ENCODE results near the gene PIGB.
A peak's percentile ranks its signal among the peaks of the same experiment; 100 is the strongest.
"Not testable (repeated sequence)": the region's sequence is repeated elsewhere in the genome, so short reads cannot be mapped to it uniquely, and the experiment has no call there.

Gene PIGB

DNA sequence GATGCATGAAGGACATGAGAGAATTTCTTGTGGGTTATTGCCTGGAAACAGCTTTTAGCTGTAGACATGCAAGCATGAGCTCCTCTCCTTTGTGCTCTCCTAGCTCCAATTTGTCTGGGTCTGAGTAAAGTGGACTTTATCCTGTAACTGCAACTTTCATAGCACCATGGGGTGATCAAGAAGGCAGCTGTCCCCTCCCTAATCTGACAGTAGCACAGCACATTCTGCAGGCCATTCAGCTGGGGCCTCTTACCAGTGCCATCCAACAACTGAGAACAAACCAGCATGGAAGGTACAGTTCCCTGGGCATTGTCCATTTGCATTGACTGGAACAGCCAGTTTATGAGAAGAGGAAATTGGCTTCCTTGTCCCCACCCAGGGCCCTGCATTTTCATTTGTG lies 21.7 kb upstream of the PIGB start:
- DNase-seq: no peak

DNA sequence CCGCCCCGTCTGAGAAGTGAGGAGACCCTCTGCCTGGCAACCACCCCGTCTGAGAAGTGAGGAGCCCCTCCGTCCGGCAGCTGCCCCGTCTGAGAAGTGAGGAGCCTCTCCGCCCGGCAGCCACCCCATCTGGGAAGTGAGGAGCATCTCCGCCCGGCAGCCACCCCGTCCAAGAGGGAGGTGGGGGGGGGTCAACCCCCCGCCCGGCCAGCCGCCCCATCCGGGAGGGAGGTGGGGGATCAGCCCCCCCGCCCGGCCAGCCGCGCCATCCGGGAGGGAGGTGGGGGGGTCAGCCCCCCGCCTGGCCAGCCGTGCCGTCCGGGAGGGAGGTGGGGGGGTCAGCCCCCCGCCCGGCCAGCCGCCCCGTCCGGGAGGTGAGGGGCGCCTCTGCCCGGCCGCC lies 16.2 kb upstream of the PIGB start:
- not testable (repeated sequence) for DNase-seq

DNA sequence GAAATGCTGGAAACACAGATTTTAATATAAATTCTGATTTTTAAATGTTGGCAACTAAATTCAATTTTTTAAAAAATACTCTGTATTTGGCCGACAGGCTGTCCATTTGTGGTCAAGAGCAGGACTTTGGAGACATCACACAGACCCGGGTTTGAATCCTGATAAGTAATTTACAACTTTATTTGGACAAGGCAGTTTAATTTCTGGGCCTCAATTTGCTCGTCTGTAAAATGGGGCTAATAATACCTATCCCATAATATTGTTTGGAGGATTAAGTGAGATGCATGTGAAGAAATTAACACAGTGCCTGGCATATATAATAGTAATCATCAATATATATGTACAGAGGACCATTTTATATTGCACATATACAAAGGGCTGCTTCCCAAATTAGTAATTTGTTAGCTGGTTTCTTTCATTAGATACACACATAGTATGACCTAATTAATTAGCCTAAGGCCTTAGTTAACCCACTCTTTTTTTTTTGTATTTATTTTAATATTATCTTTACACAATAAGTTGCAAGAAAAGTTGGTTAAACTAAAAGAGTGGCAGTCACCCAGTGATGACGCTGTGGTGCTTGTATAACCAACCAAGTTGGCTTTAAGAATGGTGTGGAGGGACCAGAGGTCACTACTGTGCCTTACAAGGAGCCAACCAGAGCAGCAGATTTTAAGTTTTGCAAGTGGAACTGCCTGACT lies 665 bp downstream of the PIGB start:
- DNase-seq: no peak

DNA sequence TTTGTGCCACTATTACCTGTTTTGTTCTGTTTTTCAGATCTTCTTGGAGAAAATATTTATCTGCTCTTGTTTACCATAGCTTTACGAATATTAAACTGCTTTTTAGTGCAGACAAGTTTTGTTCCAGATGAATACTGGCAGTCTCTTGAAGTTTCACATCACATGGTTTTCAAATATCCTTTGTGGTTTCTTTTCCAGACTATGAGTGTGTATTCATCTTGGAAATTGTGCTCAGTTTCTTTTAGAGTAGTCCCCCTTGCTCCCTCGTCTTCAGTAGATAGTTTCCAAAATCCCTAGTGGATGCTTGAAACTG lies 1.2 kb downstream of the PIGB start:
- DNase-seq: peak in 1 of 58 donors; percentile 4

DNA sequence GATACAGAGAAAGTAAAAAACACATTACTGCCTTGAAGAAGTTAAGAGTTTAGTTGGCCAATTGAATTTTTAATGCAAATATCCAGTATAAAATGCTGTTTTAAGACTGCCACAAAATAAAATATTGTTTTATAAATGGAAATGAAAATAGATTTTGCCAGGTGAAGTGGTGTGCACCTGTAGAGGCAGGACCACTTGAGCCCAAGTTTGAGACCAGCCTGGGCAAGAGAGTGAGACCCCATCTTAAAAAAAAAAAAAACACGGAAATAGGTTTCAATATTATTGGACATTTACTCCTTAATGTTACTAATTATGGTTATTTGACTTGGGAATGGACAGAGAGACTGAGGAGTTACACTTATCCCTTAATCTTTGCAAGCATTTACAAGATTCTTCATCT lies 1.9 kb downstream of the PIGB start:
- no peak for DNase-seq

DNA sequence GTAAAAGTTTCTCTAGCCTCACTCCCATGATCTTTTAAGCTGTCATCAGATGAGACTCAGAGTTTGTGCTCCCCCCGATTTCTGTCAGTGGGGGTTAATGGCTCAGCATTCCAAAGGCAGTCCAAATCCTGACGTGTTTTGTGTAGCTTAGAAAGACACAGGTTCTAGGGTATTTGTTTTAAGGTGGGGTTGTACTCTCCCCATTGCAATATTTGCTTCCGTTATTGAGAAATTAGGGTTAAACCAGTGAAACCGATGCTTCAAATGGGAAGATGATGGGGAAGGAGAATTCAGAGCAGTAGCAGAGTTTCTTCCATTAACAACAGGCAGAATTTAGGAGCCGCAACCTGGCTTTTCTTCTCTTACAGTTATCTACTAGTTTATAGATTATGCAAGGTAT lies 3.4 kb downstream of the PIGB start:
- DNase-seq: no peak

DNA sequence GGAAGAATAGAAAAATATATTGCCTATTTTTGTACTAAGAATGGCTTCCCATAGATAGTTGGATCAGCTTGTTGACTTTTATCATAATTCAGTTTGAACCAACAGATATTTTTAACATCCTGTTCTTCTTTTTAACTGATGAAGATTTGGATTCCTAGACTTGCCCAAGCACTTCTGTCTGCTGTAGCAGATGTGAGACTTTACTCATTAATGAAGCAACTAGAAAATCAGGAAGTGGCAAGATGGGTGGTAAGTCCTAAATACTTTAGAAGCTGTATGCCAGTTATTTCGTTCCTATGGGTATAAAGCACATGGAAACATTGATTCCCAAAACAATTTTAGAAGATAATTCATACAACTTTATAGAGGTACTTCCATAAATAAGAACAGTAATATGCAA lies 8.4 kb downstream of the PIGB start:
- no peak for DNase-seq

DNA sequence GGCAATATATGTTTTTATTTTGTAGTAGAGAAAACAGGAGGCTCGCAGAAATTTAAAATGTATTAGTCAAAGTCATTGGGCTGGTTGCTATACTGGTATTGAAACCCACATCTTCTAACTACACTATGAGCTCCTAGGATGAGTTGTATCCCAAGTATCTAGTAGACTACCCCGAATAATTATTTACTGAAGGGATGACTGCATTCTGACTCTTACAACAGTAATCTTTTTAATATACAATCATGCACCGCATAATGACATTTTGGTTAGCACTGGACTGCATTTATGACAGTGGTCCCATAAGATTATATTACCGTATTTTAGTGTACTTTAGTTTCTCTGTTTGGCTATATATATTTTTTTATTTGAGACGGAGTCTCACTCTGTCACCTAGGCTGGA lies 15.3 kb downstream of the PIGB start:
- no peak for DNase-seq

DNA sequence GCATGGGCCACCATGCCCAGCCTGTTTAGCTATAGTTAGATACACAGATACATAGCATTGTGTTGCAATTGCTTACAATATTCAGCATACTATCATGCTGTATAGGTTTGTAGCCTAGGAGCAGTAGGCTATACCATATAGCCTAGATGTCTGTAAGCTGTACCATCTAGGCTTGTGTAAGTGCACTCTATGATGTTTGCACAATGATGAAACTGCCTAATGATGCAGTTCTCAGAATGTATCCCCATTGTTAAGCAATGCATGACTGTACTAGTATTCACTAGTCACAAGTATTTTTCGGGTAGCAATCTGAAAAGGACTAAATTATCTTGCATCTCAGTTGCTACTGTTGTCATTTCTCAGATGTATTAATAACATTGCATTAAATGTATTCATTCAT lies 16.0 kb downstream of the PIGB start:
- no peak for DNase-seq

DNA sequence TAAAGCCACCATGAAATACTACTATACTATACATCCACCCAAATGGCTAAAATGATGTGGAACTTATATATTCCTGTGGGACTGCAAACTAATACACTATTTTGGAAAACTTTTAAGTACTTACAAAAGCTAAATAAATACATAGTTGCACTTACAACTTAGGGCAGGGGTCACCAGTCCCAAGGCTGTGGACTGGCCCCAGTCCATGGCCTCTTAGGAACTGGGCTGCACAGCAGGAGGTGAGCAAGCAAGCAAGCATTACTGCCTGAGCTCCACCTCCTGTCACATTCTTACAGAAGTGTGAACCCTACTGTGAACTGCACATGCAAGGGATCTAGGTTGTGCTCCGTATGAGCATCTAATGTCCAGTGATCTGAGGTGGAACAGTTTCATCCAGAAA lies 18.1 kb downstream of the PIGB start:
- no peak for DNase-seq

DNA sequence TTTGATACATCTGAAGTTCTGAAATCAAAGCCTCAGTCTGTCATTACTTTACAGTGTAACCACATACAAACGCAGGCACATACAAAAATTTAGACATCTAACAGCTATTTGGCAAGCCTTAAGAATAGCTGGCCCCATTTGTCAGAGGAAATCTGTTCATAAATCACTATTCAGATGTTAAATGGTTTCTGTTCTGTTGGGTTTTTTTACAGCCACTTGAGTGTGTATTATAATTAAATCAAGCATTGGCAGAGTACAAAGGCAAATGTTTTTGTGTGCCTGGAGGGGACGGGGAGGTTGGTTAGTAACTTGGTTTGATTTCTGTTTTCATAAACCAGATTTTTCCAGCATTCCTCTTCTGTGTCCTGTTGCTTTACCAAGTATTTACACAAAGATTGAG lies 24.1 kb downstream of the PIGB start:
- no peak for DNase-seq

DNA sequence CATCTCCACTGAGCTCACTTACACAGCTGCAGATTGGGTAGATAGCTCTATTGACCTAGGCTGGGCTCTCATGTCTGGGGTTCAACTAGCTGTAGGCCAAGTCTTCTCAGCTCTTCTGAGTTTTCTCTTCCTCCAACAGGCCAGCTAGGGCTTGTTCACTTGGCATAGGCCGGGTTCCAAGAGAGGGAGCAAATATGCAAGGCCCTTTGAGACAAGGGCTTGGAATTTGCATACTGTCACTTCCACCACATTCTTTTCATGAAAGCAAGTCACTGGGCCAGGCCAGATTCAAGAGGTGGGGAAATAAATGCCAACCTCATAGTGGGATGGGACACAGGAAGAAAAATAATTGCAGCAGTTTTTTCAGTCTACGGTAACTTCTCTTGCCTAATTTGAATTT lies 25.2 kb downstream of the PIGB start:
- DNase-seq: no peak

DNA sequence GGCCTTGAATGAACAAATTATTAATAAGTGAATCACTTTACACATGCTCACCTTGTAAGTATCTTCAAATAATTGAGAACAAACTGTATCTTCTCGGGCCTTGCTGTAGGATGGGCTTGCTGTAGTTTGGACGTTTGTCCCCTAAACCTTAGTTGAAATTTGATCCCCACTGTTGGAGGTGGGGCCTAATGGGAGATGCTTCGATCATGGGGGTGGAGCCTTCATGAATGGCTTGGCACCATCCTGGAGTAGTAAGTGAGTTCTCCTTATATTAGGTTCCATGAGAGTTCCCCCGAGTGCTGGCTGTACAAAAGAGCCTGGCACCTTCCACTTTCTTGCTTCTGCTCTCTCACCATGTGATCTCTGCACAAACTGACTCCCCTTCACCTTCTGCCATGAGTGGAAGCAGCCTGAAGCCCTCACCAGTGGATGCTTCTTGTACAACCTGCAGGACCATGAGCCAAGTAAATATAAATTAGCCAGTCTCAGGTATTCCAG lies 29.3 kb downstream of the PIGB start:
- DNase-seq: no peak

DNA sequence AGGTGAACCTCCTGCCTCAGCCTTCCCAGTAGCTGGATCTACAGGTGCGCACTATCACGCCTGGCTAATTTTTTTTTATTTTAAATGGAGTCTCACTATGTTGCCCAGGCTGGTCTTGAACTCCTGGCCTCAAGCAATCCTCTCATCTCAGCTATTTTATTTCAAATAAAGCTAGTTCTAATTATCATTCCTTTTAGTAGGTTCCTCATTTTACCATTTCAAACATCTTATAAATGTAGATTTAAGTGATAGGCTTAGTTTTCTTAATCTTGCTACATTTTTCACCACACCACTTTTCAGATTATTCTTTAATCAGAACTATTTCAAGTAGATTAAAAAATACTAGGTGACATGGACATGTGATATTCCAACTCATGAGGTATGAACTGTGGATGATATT lies 30.3 kb downstream of the PIGB start:
- DNase-seq: no peak

DNA sequence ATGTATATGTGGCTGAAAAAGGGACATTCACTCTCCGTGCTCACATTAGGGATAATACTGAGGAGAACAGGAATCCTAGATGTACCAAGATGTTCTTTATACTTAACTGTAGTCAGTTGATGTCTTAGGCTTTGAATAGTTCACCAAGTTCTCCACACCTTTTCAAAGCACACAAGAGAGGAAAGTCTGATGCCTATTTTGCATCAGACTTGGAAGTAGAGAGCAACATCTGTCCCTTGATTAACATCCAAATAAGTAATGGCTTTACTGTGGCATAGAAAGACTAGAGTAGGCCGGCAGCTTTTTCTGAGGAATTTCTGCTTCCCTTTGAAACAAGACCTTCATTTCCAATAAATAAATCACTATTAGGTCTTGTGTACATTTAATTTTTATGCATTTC lies 34.0 kb downstream of the PIGB start:
- DNase-seq: no peak

DNA sequence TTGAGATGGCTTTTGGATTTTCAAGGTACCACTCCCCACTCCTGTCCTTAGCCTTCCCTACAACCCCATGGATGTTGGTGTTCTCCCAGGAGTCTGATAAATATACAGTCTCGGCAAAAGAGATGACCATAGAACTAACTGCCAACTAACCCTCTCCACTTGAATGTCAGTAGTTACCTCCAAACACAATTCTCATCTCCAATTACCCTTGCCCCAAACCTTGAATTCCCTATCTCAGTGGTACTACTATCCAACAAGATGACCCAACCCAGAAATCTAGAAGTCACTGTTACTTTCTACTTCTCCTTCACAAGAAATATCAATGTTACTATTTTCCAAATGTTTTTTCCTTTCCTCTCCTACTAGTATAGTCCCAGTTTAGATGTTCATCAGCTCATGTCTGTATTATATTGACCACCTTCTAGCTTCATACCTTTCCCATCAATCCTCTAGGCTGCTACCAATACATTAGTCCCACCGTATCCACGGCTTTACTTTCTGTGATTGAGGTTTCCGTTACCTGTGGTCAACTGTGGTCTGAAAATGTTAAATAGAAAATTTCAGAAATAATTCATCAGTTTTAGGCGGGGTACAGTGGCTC lies 38.1 kb downstream of the PIGB start:
- DNase-seq: no peak

DNA sequence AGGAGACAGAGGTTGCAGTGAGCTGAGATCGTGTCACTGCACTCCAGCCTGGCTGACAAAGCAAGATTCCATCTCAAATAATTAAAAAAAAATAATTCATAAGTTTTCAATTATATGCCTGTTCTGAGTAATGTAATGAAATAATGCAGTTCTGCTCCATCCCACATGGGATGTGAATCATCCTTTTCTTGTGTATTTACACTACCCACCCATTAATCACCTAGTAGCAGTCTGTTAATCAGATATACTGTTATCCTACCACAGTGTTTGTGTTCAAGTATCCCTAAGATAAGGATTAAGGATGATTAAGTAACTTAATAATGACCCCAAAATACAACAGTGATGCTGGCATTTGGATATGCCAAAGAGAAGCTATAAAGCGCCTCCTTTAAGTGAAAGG lies 38.8 kb downstream of the PIGB start:
- no peak for DNase-seq

DNA sequence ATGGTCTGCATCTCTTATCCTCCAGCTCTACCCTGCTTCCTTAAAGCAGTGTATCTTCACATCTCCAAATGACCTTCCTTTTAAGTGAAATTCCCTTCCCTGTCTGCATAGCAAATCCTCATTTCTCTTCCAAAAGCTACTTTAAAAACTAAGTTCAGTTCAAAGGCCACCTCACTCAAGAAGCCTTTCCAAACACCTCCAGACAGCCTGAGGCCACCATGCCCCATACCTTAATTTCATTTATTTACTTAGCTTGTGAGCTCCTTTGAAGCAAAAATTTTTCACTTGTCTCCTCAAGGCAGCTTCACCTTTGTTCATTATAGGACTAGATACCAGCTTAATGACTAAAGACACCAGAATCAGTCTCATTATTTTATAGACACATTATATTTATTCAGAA lies 39.4 kb downstream of the PIGB start:
- no peak for DNase-seq

DNA sequence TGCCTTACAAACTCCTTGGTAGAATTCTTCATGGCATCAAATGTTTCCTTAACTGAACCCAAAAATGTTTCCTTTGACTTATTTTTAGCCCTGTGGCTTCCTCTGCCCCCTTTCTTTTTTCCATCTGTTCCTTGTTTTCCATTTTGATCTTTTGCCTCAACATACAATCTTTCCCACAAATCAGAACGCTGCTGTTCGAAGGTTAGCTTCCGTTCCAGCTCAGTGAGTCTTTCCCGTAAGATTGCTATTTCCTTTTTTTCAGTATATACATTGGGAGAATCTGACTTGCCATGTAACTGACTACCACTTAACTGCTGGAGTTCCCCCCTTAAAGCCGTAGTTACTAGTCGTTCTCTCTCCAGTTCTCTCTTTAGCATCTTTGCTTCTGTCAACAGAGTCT lies 41.2 kb downstream of the PIGB start:
- DNase-seq: no peak

DNA sequence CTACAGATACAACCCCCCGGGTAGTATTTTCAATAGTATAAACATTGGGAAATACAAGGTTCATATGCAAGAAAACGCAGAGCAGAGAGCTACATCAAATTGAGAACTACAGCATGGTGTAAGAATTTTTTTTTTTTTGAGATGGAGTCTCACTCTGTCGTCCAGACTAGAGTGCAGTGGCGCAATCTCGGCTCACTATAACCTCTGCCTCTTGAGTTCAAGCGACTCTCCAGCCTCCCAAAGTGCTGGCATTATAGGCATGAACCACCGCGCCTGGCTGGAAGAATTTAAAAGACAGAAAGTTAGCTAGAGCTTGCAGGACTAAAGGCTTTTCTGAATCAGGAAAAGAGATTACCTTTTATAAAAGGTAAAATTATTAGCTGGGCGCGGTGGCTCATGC lies 42.0 kb downstream of the PIGB start:
- DNase-seq: no peak

DNA sequence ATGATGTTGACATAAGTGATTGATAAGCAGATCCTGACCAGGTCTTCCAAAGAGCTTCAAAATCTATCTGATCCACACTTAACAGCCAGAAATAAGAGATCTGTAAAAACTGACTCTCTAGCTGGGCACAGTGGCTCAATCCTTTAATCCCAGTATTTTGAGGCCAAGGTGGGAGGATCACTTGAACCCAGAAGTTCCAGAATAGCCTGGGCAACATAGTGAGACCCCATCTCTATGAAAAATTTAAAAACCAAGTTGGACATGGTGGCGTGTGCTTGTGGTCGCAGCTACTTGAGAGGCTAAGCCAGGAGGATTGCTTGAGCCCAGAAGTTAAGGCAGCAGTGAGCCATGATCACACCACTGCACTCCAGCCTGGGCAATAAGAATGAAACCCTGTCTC lies 43.6 kb downstream of the PIGB start:
- DNase-seq: no peak

DNA sequence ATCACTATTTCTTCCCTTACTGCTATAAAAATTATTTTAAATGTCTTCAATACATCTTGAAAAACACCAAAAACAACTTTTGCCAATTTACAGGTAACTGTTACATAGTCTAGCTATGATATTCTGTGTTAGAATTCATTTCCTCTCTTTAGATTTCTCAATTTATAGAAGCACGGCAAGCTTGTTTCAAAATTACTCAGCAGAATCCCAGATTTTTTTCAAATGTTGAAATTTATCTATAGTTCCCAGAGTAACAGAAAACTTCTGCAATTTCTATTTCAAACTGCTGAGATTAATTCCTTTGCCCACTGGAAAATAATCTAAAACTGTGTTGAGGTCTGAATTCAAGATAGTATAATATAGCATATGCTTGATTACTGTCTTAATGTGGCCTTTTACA lies 48.0 kb downstream of the PIGB start:
- no peak for DNase-seq

DNA sequence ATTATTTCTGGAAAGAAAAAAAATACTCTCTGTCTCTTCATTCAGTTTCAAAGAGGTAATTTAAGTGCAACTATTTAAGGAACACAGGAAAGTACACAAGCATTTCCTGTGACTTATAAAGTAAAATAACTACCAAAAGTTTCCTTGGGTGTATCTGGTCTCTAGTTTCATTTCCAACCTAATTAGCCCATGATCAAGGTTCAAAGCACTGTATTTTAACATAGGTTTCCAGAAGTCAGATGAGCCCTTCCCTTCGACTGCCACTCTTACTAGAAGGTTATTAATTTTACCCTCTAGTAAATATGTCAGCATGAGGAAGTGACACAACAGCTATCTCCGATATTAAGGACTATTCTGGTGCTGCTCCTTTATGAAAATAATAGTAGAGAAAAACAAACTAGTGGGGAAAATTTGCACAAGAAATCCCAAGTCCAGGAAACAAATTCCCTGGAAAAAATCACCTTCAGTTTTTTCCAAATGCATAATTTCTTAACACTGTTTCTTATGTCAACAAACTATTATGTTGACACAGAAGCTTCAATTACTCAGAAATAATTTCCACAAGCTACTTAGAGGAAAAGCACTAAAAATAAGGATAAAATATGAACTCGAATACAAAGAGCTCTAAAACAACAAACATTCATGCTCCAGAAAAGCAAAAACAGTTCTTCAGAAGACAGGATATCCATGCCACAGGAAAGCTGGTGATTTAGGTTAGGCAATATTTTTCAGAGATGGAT lies 53.8 kb downstream of the PIGB start:
- no peak for DNase-seq

Data from anterior cingulate cortex (tissue), 58 donors.